Hepatocyte (in vitro differentiated cells): ENCODE results near the gene INTS11.

Source experiments
- CTCF ChIP-seq: fragments of 200-600 bp; sonication (generic); IDR thresholded peaks from 2 replicates; pipeline ENCODE4 v1.5.1; 2016; ENCODE audit warnings: antibody characterized with exemption, mild to moderate bottlenecking; ENCODE audit not compliant: poor library complexity
- EZH2 ChIP-seq: fragments of 200-600 bp; sonication (generic); IDR thresholded peaks from 2 replicates; pipeline ENCODE4 v1.6.1; 2016; ENCODE audit warnings: antibody characterized with exemption, mild to moderate bottlenecking, borderline replicate concordance

GRCh38 chr1:1299686-1300351, 24.6 kb downstream of the INTS11 start:
- TF ChIP-seq CTCF (peak; percentile 22), EZH2 (no peak)
